Natural killer cell (primary cell): ENCODE data around the gene AP1G2. TPM values are rescaled to one million over a fixed set of nuclear protein-coding genes. Genes with fewer than 3 reads are reported as not detected.
A peak's percentile ranks its signal among the peaks of the same experiment; 100 is the strongest.

Source experiments
- ATAC-seq, 3 donors: fragments of 150-1000 bp in 2 of 3; fragments of 200-7000 bp in 1 of 3; cut with Tn5 transposase; 1 replicate in 1 of 3; 2 replicates in 2 of 3; pipeline ENCODE4 v1.10.0; 2021; ENCODE audit warnings: mild to moderate bottlenecking in 2 of 3, moderate library complexity in 2 of 3
- DNase-seq, 2 donors: peaks; one replicate each; pipeline versions ENCODE4 v3.0.0 to v3.0.0-alpha.2; 2013 to 2021; ENCODE audit warnings: mixed read lengths in 1 of 2
- H3K27ac ChIP-seq: one replicate; pipeline ENCODE4 v1.5.1; 2013; ENCODE audit warnings: mild to moderate bottlenecking, low read length
- H3K27me3 ChIP-seq: one replicate; pipeline ENCODE4 v1.6.1; 2013; ENCODE audit warnings: low read length; ENCODE audit not compliant: control insufficient read depth, insufficient read depth
- H3K36me3 ChIP-seq: one replicate; pipeline ENCODE4 v1.6.1; 2013; ENCODE audit warnings: low read length; ENCODE audit not compliant: control insufficient read depth, insufficient read depth
- H3K4me1 ChIP-seq: one replicate; pipeline ENCODE4 v1.6.1; 2013; ENCODE audit warnings: low read length; ENCODE audit not compliant: control insufficient read depth, insufficient read depth
- H3K4me3 ChIP-seq: one replicate; pipeline ENCODE4 v1.5.1; 2013; ENCODE audit warnings: low read length
- H3K9me3 ChIP-seq: one replicate; pipeline ENCODE4 v1.6.1; 2013; ENCODE audit warnings: low read length; ENCODE audit not compliant: control insufficient read depth, insufficient read depth
- H3K27ac Mint-ChIP-seq, 2 donors: one replicate each; pipeline ENCODE4 v1.8.0; 2022; ENCODE audit warnings: mild to moderate bottlenecking in 2 of 2, mixed read lengths in 2 of 2, moderate library complexity in 1 of 2
- H3K27me3 Mint-ChIP-seq, 2 donors: one replicate each; pipeline ENCODE4 v1.8.0; 2022; ENCODE audit warnings: low read depth in 2 of 2, mixed read lengths in 2 of 2
- H3K36me3 Mint-ChIP-seq: one replicate; pipeline ENCODE4 v1.8.0; 2022; ENCODE audit warnings: mixed read lengths
- H3K4me1 Mint-ChIP-seq, 2 donors: one replicate each; pipeline ENCODE4 v1.8.0; 2022; ENCODE audit warnings: mixed read lengths in 2 of 2
- H3K4me3 Mint-ChIP-seq: one replicate; pipeline ENCODE4 v1.8.0; 2022; ENCODE audit warnings: mild to moderate bottlenecking, moderate library complexity, mixed read lengths
- H3K9me3 Mint-ChIP-seq, 2 donors: one replicate each; pipeline ENCODE4 v1.8.0; 2022; ENCODE audit warnings: mixed read lengths in 2 of 2
- CTCF ChIP-seq: fragments of 200-600 bp; IDR thresholded peaks from one replicate; pipeline ENCODE4 v1.8.0; 2022; ENCODE audit warnings: antibody characterized with exemption
- WGBS: methylation state at CpG from one replicate; pipeline ENCODE4 v1.1.7; 2013; ENCODE audit warnings: missing lambda C conversion rate; ENCODE audit not compliant: insufficient coverage; 5-methylcytosine and 5-hydroxymethylcytosine counted together
- intact Hi-C: fragments of 100-400 bp; cut with micrococcal nuclease; formaldehyde crosslinking; loops from one replicate; pipeline ENCODE4 v1.14.2; 2022
- total RNA-seq, 4 donors: library from RNA; stranded (reverse); fragments of 120-200 nt in 1 of 4; gene quantifications; one replicate each; pipeline versions ENCODE4 v1.2.3 to v1.2.4, GENCODE V29; 2013 to 2022

Gene AP1G2
- total RNA-seq, 3 donors from 2014 or later (not counting 1 experiment from before 2014, with no cell fraction given) = 219 to 296 (median 259) TPM

- intact Hi-C loops = no loop called here
- Histone ChIP-seq H3K27ac (no peak overlapping the region), H3K9me3 (no peaks in the 10 kb centered on the region), H3K36me3 (no peaks in the 10 kb centered on the region), H3K4me3 (no peak overlapping the region), H3K4me1 (no peaks in the 10 kb centered on the region), H3K27me3 (no peaks in the 10 kb centered on the region)
- no peak for ATAC-seq
- Mint-ChIP-seq H3K27ac (peak overlapping the region in 1 of 2 donors; percentile 44), H3K4me1 (no peaks in the 10 kb centered on the region), H3K9me3 (no peaks in the 10 kb centered on the region), H3K4me3 (no peak overlapping the region), H3K27me3 (peaks cover 0 to 2% of the 10 kb centered on the region in 2 donors), H3K36me3 (no peaks in the 10 kb centered on the region)
- DNase-seq = no peak
- TF ChIP-seq CTCF = no peak
- 64% methylated on average over 10 of the region's 10 CpGs for WGBS
Observed at GRCh38 chr14:23530375-23531055, 37.1 kb downstream of the AP1G2 start.

DNA sequence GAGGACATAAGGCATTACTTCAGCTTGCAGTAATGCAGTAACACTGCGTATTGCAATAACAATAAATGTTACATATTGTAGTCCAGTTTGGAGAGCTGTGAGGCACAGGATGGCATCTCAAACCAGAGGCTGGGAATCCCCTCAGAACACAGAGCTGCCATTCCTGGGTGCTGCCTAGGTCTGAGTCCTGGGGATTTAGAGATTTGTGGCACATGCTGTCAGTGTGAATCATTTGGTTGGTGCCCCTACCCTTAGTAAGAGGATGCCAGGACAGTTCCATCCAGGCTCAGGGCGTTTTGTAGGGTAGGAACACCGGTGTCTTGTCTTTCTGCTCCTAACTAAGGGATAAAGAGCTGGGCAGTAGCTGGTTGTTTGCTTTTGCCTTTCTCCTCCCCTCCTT is 38.6 kb downstream of the AP1G2 start:
- Mint-ChIP-seq H3K4me1 (no peaks in the 10 kb centered on the region), H3K4me3 (no peak overlapping the region), H3K27me3 (peaks cover 0 to 2% of the 10 kb centered on the region in 2 donors), H3K27ac (peak overlapping the region in 1 of 2 donors; percentile 64), H3K36me3 (no peaks in the 10 kb centered on the region), H3K9me3 (no peaks in the 10 kb centered on the region)
- H3K27me3 ChIP-seq = no peaks in the 10 kb centered on the region
- no peaks in the 10 kb centered on the region for H3K4me1 ChIP-seq
- 83% methylated on average over 2 of the region's 3 CpGs for WGBS
- DNase-seq = no peak
- no peak for TF ChIP-seq CTCF
- ATAC-seq = no peak
- H3K36me3 ChIP-seq = no peaks in the 10 kb centered on the region
- H3K4me3 ChIP-seq = no peak overlapping the region
- no peak overlapping the region for H3K27ac ChIP-seq
- H3K9me3 ChIP-seq = no peaks in the 10 kb centered on the region
- intact Hi-C loops = no loop called here

GRCh38 chr14:23528555-23528954 is 39.0 kb downstream of the AP1G2 start:
- Histone ChIP-seq H3K27ac (no peak overlapping the region), H3K9me3 (no peaks in the 10 kb centered on the region), H3K4me1 (no peaks in the 10 kb centered on the region), H3K36me3 (no peaks in the 10 kb centered on the region), H3K27me3 (no peaks in the 10 kb centered on the region), H3K4me3 (no peak overlapping the region)
- Mint-ChIP-seq H3K27me3 (peaks cover 0 to 2% of the 10 kb centered on the region in 2 donors), H3K4me3 (no peak overlapping the region), H3K36me3 (no peaks in the 10 kb centered on the region), H3K9me3 (no peaks in the 10 kb centered on the region), H3K4me1 (no peaks in the 10 kb centered on the region), H3K27ac (peak overlapping the region in 1 of 2 donors; percentile 64)
- WGBS = 68% methylated on average over 1 of the region's 1 CpG
- intact Hi-C loops = no loop called here
- ATAC-seq = no peak
- no peak for TF ChIP-seq CTCF
- DNase-seq = no peak

DNA sequence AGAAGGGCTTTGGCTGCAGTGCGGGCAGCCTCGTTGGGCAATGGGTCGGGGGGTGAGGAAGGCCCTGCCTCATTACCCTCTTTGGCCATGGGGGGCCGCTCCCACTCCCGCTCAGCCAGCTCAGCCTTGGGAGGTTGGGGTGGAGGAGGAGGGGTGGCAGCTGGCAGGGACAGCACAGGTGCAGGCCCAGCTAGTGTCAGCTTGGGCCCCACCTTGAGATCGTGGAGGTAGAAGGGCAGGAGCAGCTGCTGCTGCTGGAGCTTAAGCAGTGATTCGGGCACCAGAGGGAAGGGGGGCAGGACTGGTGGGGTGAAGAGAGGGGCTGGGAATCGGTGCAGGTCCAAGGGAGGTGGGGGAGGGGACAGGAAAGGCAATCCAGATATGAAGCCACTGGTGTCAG is 42.0 kb downstream of the AP1G2 start:
- Histone ChIP-seq H3K9me3 (no peaks in the 10 kb centered on the region), H3K27me3 (no peaks in the 10 kb centered on the region), H3K36me3 (no peaks in the 10 kb centered on the region), H3K4me3 (no peak overlapping the region), H3K4me1 (no peaks in the 10 kb centered on the region), H3K27ac (no peak overlapping the region)
- 91% methylated on average over 8 of the region's 8 CpGs for WGBS
- TF ChIP-seq CTCF = no peak
- peaks cover 0 to 2% of the 10 kb centered on the region in 2 donors for H3K27me3 Mint-ChIP-seq
- intact Hi-C loops = no loop called here
- H3K9me3 Mint-ChIP-seq = no peaks in the 10 kb centered on the region
- no peaks in the 10 kb centered on the region for H3K36me3 Mint-ChIP-seq
- no peak overlapping the region for H3K27ac Mint-ChIP-seq
- DNase-seq (no peak), ATAC-seq (no peak)
- no peak overlapping the region for H3K4me3 Mint-ChIP-seq
- H3K4me1 Mint-ChIP-seq = no peaks in the 10 kb centered on the region
